ENCODE data around the gene METTL15.
"Not testable (repeated sequence)": the region's sequence is repeated elsewhere in the genome, so short reads cannot be mapped to it uniquely, and the experiment has no call there.

Gene METTL15

GRCh38 chr11:28223994-28224393 is 115.8 kb downstream of the METTL15 start:
- DNase-seq, result no peak

DNA sequence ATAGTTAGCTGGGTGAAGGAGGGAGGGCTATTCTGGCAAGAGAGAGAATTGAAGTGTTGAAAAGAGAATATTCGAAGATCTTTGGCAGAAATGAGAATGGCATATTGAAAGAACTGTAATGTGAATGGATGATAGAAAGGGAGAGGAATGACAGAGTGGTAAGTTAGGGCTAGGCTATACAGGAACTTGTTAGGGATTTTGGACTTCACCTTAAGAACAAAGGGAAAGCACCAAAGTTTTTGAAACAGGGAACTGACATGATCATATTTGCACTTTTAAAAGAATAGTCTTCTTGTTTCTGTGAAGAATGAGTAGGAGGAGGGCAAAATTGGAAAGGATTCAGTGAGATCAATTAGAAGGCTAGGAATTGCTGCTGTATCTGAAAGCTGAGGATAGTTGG is 119.3 kb downstream of the METTL15 start:
- DNase-seq, result no peak

DNA sequence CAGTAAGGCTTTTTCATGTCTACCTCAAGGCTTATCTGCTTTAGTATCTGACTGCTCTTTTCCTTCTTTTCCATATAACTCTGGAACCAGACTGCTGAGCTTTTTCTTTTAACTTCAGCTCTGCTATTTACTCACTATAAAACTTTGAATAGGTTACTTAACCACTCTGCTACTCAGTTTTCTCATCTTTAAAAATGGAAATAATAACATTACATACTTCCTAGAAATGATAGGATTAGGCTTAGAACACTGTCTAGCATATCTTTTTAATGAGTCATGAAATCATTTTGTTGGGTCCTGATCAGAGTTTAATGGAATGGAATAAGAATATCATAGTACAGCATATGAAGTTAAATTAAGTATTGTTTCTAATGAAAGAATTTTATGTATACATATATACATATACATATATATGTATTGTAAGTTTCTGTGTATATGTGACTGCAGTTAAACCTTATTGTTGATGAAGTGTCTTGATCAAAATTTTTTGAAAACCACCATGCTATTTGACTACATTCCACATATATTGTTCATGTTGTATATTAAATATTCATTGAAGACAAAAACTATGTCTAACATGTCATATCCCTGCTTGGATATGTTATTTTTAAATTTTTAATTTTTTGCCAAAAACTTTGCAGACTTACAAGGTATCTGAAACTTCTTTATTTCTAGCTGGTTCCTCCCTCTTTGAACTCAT is 120.2 kb downstream of the METTL15 start:
- peak; percentile 50 for DNase-seq

DNA sequence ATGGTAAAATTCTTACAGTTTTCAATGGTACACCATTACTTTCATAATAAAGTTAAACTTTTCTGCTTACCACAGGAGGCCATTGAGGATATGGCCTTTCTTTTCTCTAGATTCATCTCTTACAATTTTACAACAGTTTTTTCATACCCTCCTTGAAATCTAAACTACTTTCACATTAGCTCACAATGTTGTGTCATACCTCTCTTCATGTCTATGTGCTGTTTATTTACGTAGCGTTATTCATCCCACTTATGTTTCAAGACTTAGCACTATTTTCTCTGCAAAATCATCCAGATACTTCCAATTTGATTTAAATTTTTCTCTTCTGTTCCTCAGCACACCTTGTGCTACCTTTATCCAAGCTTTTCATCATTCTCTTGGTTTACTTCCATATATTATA is 123.3 kb downstream of the METTL15 start:
- DNase-seq, result no peak

GRCh38 chr11:28232649-28233048 is 124.5 kb downstream of the METTL15 start:
- no peak for DNase-seq

GRCh38 chr11:28241760-28242159 is 133.6 kb downstream of the METTL15 start:
- DNase-seq, result no peak

DNA sequence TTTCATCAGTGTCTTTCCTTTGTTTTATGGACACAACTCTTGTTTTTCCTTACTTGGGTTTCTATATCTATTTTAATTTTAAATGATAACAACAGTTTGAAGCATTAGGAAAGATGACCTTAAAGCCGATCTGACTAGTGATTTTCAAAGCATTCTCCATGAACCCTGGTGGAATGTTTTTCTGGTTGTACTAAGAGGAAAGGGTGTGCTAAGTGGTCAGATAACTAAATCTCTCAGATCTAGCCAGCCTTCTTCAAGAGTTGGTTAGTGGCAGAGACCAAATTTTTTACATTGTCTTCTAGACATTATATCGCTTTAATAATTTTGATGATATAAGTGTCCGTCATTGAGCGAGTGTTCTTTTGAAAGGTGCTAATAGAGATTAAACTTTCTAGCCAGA is 134.4 kb downstream of the METTL15 start:
- DNase-seq, result no peak

GRCh38 chr11:28243061-28243460 is 134.9 kb downstream of the METTL15 start:
- DNase-seq, result no peak

GRCh38 chr11:28243581-28243980 is 135.4 kb downstream of the METTL15 start:
- DNase-seq, result no peak

DNA sequence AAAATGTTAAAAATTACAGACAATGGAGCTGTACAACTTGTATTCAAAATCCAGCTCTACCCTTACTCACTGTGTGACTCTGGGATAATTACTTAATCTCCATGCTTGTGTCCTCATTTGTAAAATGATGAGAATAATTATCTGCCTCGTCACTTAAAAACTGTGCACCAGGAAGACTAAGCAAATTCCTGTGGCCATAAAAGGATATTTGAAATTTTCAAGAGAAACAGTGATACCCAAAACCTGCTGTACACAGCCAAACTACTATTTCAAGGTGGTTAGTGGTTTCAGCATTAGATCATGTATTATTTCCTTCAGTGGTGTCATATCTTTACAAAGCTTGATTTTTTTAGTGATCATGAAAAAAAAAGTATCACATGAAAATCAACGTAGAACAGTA is 136.9 kb downstream of the METTL15 start:
- DNase-seq, result no peak

DNA sequence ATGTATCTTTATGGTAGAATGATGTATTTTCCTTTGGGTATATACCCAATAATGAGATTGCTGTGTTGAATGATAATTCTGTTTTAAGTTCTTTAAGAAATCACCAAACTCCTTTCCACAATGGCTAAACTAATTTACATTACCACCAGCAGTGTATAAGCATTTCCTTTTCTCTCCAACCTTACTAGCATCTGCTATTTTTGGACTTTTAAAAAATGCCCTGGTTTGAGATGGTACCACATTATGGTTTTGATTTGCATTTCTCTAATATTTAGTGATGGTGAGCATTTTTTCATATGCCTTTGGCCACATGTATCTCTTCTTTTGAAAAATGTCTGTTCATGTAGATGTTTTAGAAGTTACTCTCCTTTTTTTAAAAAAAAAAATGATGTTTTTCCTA is 142.0 kb downstream of the METTL15 start:
- DNase-seq, result no peak

DNA sequence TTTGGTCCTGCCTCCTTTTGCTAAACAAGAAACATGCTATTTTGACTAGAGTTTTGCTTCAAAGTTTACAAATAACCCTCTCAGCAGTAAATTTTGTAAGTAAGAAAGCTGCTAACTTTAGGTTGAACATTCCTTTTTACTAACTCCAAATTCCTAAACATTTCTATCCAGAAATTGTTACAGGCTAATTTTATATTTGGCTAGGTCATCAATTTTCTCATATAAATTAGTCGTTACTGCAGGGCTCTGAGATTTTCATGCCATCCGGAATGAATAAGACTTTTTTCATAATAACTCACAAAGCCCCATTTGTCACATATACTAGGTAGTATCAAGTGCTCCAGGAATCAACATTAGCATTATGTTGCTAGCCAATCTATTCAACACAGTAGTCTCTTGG is 143.1 kb downstream of the METTL15 start:
- no peak for DNase-seq

DNA sequence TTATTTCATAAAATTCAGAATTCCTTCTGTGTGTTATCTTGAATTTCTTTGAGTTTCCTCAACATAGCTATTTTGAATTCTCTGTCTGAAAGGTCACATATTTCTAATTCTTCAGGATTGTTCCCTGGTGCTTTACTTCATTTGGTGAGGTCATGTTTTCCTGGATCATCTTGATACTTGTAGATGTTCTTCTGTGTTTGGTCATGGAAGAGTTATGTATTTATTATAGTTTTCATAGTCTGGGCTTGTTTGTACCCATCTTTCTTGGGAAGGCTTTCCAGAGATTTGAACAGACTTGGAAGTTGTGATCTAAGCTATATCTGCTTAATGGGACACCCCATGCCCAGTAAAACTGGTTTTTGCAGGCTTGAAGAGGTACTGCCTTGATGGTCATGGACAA is 149.6 kb downstream of the METTL15 start:
- DNase-seq, result peak; percentile 29

GRCh38 chr11:28259177-28259843 is 151.1 kb downstream of the METTL15 start:
- no peak for DNase-seq

DNA sequence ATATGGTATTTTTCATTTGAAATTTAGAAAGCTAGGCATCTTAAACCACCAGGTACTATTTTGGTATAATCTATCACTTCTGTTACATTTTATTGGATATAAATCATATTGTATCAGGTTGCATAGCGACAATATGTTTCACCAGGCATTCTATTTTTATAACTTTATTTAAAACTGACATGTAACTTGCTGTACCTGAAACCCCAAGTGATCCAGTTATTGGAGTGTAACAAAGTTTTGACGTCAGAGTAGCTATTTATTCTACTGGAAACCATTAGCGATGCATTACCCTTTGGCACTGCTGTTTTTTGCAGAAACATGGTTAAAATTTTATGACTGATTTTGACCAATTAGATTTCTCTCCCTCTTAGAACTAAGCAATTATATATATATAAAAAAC is 160.7 kb downstream of the METTL15 start:
- no peak for DNase-seq

DNA sequence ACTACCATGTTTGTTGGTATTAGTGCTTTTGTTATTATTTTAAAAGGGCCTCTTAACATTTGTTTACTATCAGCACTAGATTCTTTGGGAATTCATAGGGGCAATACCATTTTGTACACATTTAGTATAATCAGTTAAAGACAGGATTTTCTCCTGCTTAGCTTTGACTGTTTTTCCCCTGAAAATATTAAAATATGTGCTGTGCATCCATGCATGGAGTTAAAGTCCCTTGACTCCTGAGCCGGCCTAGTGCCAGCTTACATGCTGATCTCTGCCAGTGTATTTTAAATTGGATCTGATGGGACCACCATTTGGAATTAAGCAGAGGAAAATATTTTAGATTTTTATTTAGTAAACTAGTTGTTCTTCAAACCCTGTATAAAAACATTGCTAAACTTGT is 161.4 kb downstream of the METTL15 start:
- no peak for DNase-seq

GRCh38 chr11:28272247-28272646 is 164.1 kb downstream of the METTL15 start:
- not testable (repeated sequence) for DNase-seq

GRCh38 chr11:28274216-28274615 is 166.0 kb downstream of the METTL15 start:
- no peak for DNase-seq

- DNase-seq, result no peak
Observed at GRCh38 chr11:28284196-28284595, 176.0 kb downstream of the METTL15 start.

DNA sequence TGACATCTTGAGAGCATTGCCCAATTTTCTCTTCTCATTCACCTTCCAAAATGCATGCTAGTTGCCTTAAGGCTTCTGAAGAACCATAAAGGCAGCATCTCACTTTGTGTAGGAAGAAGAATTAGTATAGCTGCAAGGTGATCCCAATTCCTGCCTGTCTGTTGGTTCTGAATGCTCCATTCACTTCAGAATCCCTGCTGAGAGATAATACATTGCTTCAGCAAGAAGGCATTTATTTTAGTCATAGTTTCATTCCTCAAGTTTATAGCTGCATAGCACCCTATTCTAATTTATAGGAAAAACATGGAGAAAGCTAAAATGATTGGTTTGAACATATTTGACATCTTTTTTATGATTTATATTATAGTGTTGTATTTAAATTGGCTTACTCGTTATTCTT is 181.3 kb downstream of the METTL15 start:
- peak; percentile 6 for DNase-seq

- DNase-seq, result not testable (repeated sequence)
Observed at GRCh38 chr11:28290995-28291394, 182.8 kb downstream of the METTL15 start.

- DNase-seq, result no peak
Observed at GRCh38 chr11:28296426-28296825, 188.2 kb downstream of the METTL15 start.

GRCh38 chr11:28298209-28298608 is 190.0 kb downstream of the METTL15 start:
- DNase-seq, result no peak

GRCh38 chr11:28303477-28304191 is 195.4 kb downstream of the METTL15 start:
- DNase-seq, result no peak

All from NCI-H226 (cell line).